Lung (tissue), 12 donors: ENCODE results near the gene CYP27C1. TPM values are rescaled to one million over a fixed set of nuclear protein-coding genes. Genes with fewer than 3 reads are reported as not detected.

ENCODE experiments used
- ATAC-seq: fragments of 200-7000 bp; cut with Tn5 transposase; one replicate; pipeline ENCODE4 v1.9.1; 2020; ENCODE audit warnings: moderate number of reproducible peaks; ENCODE audit not compliant: insufficient read depth, low FRiP score
- DNase-seq, 3 donors: peaks; one replicate each; pipeline ENCODE4 v3.0.0-alpha.2; 2013 to 2017
- H3K27ac ChIP-seq, 2 donors: one replicate each; pipeline ENCODE4 v1.5.1; 2013; ENCODE audit warnings: mild to moderate bottlenecking in 2 of 2, moderate library complexity in 2 of 2, control low read depth in 1 of 2, inconsistent platforms in 1 of 2, low read depth in 1 of 2, low read length in 1 of 2
- H3K27me3 ChIP-seq, 3 donors: one replicate each; pipeline ENCODE4 v1.5.1; 2013; ENCODE audit warnings: low read length in 2 of 3; ENCODE audit not compliant: control insufficient read depth in 3 of 3, insufficient read depth in 3 of 3
- H3K36me3 ChIP-seq, 4 donors: one replicate each; pipeline ENCODE4 v1.5.1; 2013; ENCODE audit warnings: low read length in 4 of 4, mild to moderate bottlenecking in 1 of 4, moderate library complexity in 1 of 4; ENCODE audit not compliant: control insufficient read depth in 4 of 4, insufficient read depth in 4 of 4
- H3K4me1 ChIP-seq, 5 donors: one replicate each; pipeline ENCODE4 v1.5.1; 2013; ENCODE audit warnings: low read length in 5 of 5, mild to moderate bottlenecking in 2 of 5, moderate library complexity in 1 of 5; ENCODE audit not compliant: control insufficient read depth in 5 of 5, insufficient read depth in 5 of 5
- H3K4me3 ChIP-seq: one replicate; pipeline ENCODE4 v1.5.1; 2013; ENCODE audit warnings: mild to moderate bottlenecking, control low read depth, moderate library complexity
- H3K9ac ChIP-seq, 2 donors: one replicate each; pipeline ENCODE4 v1.5.1; 2013; ENCODE audit warnings: low read length in 2 of 2, control low read depth in 1 of 2; ENCODE audit not compliant: insufficient read depth in 1 of 2
- H3K9me3 ChIP-seq, 4 donors: one replicate each; pipeline ENCODE4 v1.5.1; 2013; ENCODE audit warnings: low read length in 3 of 4, mild to moderate bottlenecking in 1 of 4, moderate library complexity in 1 of 4; ENCODE audit not compliant: control insufficient read depth in 4 of 4, insufficient read depth in 3 of 4
- WGBS, 2 donors: extraction: QIAGEN DNeasy Blood & Tissue Kit; methylation state at CpG; one replicate each; pipeline ENCODE4 v1.1.7; 2013; 5-methylcytosine and 5-hydroxymethylcytosine counted together
- polyA plus RNA-seq, 2 donors: library from polyadenylated mRNA; stranded (reverse); fragments of 200-250 nt; gene quantifications; one replicate each; pipeline ENCODE4 v1.2.1, GENCODE V29; 2013
- total RNA-seq, 2 donors: library from RNA; depleted of rRNA in 1 of 2; stranded (reverse); fragments of >200 nt in 1 of 2; gene quantifications; one replicate each; pipeline ENCODE4 v1.2.1, GENCODE V29; 2014 to 2021
- TF ChIP-seq, protein P1 (sequence below): IDR thresholded peaks from 2 replicates; pipeline ENCODE4 v1.5.1; 2012; ENCODE audit warnings: mild to moderate bottlenecking; ENCODE audit errors: control extremely low read depth, extremely low read depth
- donor health status: control.
- donor health status: control.
- donor health status: Bipolar disorder and iron deficiency.
- donor health status: healthy.
- donor health status: DM: yes; HTN: yes; CAD: no.

The CYP27C1 gene
- total and polyA plus RNA-seq, 4 donors = 0.04 to 2.9 (median 0.07) TPM

DNA sequence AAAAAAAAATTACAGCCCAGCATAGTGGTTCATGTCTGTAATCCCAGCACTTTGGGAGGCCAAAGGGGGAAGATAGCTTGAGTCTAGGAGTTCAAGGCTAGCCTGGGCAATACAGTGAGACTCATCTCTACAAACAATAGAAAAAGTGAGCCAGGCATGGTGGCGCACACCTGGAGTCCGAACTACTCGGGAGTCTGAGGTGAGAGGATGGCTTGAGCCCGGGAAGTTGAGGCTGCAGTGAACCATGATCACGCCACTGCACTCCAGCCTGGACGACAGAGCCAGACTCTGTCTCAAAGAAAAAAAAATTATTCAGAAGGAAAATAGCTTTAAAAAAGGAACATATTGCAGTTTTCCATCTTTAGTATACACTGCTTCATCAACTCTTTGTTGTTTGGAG is 47.8 kb downstream of the CYP27C1 start:
- H3K36me3 ChIP-seq = no peaks in the 10 kb centered on the region
- 96 to 98% methylated on average over 6 of the region's 6 CpGs for WGBS, 2 donors
- H3K27ac ChIP-seq = no peak overlapping the region
- TF ChIP-seq, protein P1, sequence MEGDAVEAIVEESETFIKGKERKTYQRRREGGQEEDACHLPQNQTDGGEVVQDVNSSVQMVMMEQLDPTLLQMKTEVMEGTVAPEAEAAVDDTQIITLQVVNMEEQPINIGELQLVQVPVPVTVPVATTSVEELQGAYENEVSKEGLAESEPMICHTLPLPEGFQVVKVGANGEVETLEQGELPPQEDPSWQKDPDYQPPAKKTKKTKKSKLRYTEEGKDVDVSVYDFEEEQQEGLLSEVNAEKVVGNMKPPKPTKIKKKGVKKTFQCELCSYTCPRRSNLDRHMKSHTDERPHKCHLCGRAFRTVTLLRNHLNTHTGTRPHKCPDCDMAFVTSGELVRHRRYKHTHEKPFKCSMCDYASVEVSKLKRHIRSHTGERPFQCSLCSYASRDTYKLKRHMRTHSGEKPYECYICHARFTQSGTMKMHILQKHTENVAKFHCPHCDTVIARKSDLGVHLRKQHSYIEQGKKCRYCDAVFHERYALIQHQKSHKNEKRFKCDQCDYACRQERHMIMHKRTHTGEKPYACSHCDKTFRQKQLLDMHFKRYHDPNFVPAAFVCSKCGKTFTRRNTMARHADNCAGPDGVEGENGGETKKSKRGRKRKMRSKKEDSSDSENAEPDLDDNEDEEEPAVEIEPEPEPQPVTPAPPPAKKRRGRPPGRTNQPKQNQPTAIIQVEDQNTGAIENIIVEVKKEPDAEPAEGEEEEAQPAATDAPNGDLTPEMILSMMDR = no peak
- peaks cover 0 to 51% (median 22%) of the 10 kb centered on the region in 5 donors for H3K4me1 ChIP-seq
- no peak overlapping the region for H3K9ac ChIP-seq
- no peak for ATAC-seq
- H3K4me3 ChIP-seq = no peak overlapping the region
- no peak for DNase-seq
- no peaks in the 10 kb centered on the region for H3K9me3 ChIP-seq
- H3K27me3 ChIP-seq = no peaks in the 10 kb centered on the region

DNA sequence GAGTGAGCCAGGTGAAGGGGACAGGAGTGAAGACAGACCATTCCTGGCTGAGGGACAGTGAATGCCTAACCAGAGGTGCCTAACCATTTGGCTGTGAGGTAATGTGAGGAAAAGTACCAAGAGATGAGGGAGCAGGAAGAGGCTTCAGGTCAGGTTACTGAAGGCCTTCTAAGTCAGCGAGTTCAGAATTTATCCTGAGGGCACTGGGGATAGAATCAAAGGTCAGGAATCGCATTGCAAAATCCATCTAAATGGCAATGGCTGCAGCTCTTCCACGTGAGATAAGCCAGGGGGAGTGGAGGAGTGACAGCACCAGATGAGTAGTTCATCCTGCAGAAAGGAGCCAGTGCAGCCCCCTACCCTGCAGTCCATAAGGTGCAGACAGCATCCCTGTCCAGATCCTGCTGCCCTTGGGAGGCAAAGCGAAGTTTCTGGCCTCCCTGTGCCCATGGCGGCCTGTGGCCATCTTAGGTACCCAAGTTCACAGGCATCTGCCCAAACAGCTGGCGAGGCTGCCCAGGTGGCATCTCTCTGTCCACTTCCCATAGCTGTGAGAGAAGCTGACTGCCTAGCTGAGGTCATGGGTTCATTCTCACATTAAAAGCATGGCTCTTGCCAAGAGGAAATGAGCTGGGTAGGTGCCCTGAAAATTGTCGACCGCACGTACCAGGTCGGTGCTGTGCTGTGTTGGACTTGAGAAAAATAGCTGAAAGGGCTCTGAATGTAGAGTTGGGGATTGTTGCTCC is 49.5 kb downstream of the CYP27C1 start:
- H3K36me3 ChIP-seq = no peaks in the 10 kb centered on the region
- H3K9ac ChIP-seq = no peak overlapping the region
- TF ChIP-seq, protein P1 = no peak
- H3K4me1 ChIP-seq = peaks cover 0 to 34% (median 12%) of the 10 kb centered on the region in 5 donors
- DNase-seq (no peak), ATAC-seq (no peak)
- no peak overlapping the region for H3K4me3 ChIP-seq
- no peak overlapping the region for H3K27ac ChIP-seq
- 77% methylated on average over 10 of the region's 10 CpGs for WGBS, 2 donors
- H3K27me3 ChIP-seq = no peaks in the 10 kb centered on the region
- H3K9me3 ChIP-seq = no peaks in the 10 kb centered on the region

DNA sequence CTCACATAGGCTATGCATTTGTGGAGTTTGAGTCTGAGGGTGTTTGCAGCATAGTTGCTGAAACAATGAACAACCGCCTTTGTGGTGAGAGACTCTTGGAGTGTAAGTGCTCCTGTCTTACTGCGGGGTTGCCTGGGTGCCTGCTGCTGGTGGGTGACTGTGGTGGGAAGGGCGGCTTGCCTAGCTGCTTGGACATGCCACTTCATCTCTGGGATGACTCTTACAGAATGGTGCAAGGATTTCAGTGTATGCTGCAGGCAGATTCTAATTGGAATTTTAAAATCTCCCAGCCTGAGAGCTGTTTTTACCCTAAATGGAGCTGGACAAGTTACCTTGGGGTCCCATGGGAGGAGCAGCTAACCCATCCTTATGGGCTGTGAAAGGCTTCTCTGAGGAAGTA is 50.1 kb downstream of the CYP27C1 start:
- 85 to 87% methylated on average over 3 of the region's 3 CpGs for WGBS, 2 donors
- Histone ChIP-seq H3K27me3 (no peaks in the 10 kb centered on the region), H3K27ac (no peak overlapping the region), H3K4me1 (peaks cover 0 to 28% (median 6%) of the 10 kb centered on the region in 5 donors), H3K36me3 (no peaks in the 10 kb centered on the region), H3K9me3 (no peaks in the 10 kb centered on the region), H3K4me3 (no peak overlapping the region), H3K9ac (no peak overlapping the region)
- no peak for DNase-seq
- TF ChIP-seq, protein P1 = no peak
- ATAC-seq = no peak
